ENCODE measurements around the gene VWF.

Gene VWF

DNA sequence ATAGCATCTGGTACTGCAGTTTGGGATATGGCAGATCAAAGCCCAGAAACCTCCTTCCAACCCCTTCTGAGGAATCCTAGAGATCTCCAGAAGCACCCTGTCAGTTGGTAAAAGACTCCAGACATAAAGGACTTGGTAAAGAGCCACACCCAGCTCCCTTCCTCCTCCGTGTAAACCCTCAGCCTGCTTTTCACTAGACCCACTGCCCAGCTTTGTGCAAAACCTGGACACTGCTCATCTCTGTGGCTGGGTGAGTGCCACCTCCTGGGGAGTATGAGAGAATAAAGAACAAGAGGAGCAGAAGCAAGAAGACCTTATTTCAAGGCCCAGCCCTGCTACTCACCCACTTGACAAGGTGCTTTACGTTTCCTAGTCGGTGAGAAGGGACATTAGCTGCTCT lies 212.5 kb downstream of the VWF start:
- Histone ChIP-seq H3K36me3 (ENCODE audit: insufficient read depth, low read length) (no peaks in the 10 kb centered on the region), H3K4me2 (ENCODE audit: low read length) (no peak overlapping the region), H3K9ac (ENCODE audit: low read length) (no peak overlapping the region), H3K9me3 (ENCODE audit: low read length) (no peaks in the 10 kb centered on the region), H3K4me1 (ENCODE audit: insufficient read depth, low read length, severe bottlenecking) (no peaks in the 10 kb centered on the region), H3K4me3 (ENCODE audit: low read depth, low read length, poor library complexity, severe bottlenecking) (no peak overlapping the region), H3F3A (ENCODE audit: insufficient read depth, low read length) (no peaks in the 10 kb centered on the region), H2AFZ (ENCODE audit: low read length) (no peak overlapping the region), H3K27me3 (ENCODE audit: insufficient read depth, low read length) (no peaks in the 10 kb centered on the region; the same call in 1 of the 2 replicates), H3K9me2 (ENCODE audit: low read depth, low read length) (no peaks in the 10 kb centered on the region), H3K27ac (ENCODE audit: low read depth, low read length, poor library complexity, severe bottlenecking) (no peak overlapping the region), H3K79me2 (ENCODE audit: insufficient read depth, low read length) (no peaks in the 10 kb centered on the region), H4K20me1 (ENCODE audit: insufficient read depth, low read length) (no peaks in the 10 kb centered on the region)
- TF ChIP-seq EZH2 (IDR thresholded peaks at IDR 0.05; ENCODE audit: borderline replicate concordance, low read length): no peak
- TF ChIP-seq, protein P1, sequence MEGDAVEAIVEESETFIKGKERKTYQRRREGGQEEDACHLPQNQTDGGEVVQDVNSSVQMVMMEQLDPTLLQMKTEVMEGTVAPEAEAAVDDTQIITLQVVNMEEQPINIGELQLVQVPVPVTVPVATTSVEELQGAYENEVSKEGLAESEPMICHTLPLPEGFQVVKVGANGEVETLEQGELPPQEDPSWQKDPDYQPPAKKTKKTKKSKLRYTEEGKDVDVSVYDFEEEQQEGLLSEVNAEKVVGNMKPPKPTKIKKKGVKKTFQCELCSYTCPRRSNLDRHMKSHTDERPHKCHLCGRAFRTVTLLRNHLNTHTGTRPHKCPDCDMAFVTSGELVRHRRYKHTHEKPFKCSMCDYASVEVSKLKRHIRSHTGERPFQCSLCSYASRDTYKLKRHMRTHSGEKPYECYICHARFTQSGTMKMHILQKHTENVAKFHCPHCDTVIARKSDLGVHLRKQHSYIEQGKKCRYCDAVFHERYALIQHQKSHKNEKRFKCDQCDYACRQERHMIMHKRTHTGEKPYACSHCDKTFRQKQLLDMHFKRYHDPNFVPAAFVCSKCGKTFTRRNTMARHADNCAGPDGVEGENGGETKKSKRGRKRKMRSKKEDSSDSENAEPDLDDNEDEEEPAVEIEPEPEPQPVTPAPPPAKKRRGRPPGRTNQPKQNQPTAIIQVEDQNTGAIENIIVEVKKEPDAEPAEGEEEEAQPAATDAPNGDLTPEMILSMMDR (IDR thresholded peaks at IDR 0.05; ENCODE audit: low read length): no peak

DNA sequence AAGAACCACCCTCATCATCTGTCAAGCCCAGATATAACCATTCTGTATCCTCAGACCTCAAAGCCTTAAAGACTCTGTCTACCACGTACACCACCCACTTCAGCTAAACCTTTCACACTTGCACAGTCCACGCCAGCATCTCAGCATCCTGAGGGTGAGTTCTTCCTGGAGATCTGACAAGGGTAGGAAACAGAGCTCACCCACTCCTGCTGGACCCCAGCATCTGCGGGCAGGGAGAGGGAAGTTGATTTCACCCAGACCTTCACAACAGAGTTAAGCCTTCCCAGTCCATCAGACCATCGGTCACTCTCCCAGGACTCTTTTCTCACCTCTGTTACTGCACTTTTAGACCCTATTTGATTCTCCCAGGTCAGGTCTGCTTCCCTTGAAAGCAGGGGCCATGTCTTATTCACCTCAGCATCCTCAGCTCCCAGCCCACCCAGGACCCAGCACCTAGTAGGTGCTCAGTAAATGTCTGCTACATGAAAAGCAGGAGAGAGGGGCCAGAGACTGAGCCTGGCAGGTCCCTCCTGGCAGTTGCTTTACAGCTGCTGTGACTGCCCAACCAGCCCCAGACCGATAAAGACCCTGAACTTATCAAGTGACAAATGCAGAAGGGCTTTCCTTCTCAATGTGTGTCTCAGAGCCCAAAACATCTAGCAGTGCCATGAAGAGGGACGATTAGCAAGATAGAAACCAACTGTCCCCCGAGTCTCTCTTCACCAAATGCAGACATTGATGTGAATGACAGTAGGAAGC lies 213.5 kb downstream of the VWF start:
- Histone ChIP-seq H3K9me2 (ENCODE audit: low read depth, low read length) (no peaks in the 10 kb centered on the region), H3K27me3 (ENCODE audit: insufficient read depth, low read length) (no peaks in the 10 kb centered on the region; the same call in 1 of the 2 replicates)

DNA sequence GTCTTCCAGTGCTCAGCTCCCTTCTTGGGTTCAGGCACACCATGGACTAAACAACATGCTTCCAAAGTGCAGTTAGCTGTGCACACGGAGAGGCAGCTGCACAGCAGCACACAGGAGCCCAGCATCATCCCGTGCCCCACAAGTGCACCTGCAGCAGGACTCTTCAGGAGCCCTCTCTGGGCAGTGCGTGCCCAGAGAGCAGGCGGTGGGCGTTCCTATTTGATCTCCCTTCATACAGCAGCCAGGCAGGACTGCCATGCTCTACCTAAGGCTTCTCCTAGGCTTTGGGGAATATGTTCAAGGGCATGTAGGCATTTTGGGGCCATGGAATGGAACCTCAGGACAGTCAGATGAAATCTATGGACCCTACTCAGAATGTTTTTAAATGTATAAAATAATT lies 214.9 kb downstream of the VWF start:
- no peaks in the 10 kb centered on the region for H3K9me3 ChIP-seq (ENCODE audit: low read length)

More for the DNA sequence above, 213.5 kb downstream of the VWF start:
- Histone ChIP-seq H3F3A (ENCODE audit: insufficient read depth, low read length) (no peaks in the 10 kb centered on the region), H3K4me3 (ENCODE audit: low read depth, low read length, poor library complexity, severe bottlenecking) (no peak overlapping the region), H3K4me2 (ENCODE audit: low read length) (no peak overlapping the region), H3K36me3 (ENCODE audit: insufficient read depth, low read length) (no peaks in the 10 kb centered on the region), H3K4me1 (ENCODE audit: insufficient read depth, low read length, severe bottlenecking) (no peaks in the 10 kb centered on the region), H3K79me2 (ENCODE audit: insufficient read depth, low read length) (no peaks in the 10 kb centered on the region), H3K27ac (ENCODE audit: low read depth, low read length, poor library complexity, severe bottlenecking) (no peak overlapping the region), H3K9ac (ENCODE audit: low read length) (no peak overlapping the region), H4K20me1 (ENCODE audit: insufficient read depth, low read length) (no peaks in the 10 kb centered on the region), H3K9me3 (ENCODE audit: low read length) (no peaks in the 10 kb centered on the region), H2AFZ (ENCODE audit: low read length) (no peak overlapping the region)
- TF ChIP-seq, protein P1 (IDR thresholded peaks at IDR 0.05; ENCODE audit: low read length): no peak
- TF ChIP-seq EZH2 (IDR thresholded peaks at IDR 0.05; ENCODE audit: borderline replicate concordance, low read length): no peak

More for the DNA sequence above, 214.9 kb downstream of the VWF start:
- no peak overlapping the region for H3K4me3 ChIP-seq (ENCODE audit: low read depth, low read length, poor library complexity, severe bottlenecking)
- H3K9ac ChIP-seq (ENCODE audit: low read length): no peak overlapping the region
- H4K20me1 ChIP-seq (ENCODE audit: insufficient read depth, low read length): no peaks in the 10 kb centered on the region
- no peaks in the 10 kb centered on the region for H3F3A ChIP-seq (ENCODE audit: insufficient read depth, low read length)
- no peak overlapping the region for H2AFZ ChIP-seq (ENCODE audit: low read length)
- no peaks in the 10 kb centered on the region for H3K9me2 ChIP-seq (ENCODE audit: low read depth, low read length)
- no peaks in the 10 kb centered on the region for H3K36me3 ChIP-seq (ENCODE audit: insufficient read depth, low read length)
- H3K27me3 ChIP-seq (ENCODE audit: insufficient read depth, low read length): no peaks in the 10 kb centered on the region; the same call in 1 of the 2 replicates
- no peaks in the 10 kb centered on the region for H3K4me1 ChIP-seq (ENCODE audit: insufficient read depth, low read length, severe bottlenecking)
- H3K4me2 ChIP-seq (ENCODE audit: low read length): no peak overlapping the region
- TF ChIP-seq, protein P1 (IDR thresholded peaks at IDR 0.05; ENCODE audit: low read length): no peak
- no peak for TF ChIP-seq EZH2 (IDR thresholded peaks at IDR 0.05; ENCODE audit: borderline replicate concordance, low read length)
- H3K79me2 ChIP-seq (ENCODE audit: insufficient read depth, low read length): no peaks in the 10 kb centered on the region
- no peak overlapping the region for H3K27ac ChIP-seq (ENCODE audit: low read depth, low read length, poor library complexity, severe bottlenecking)

Data from OCI-LY1 (cell line).